Progenitor cell of endocrine pancreas (in vitro differentiated cells): ENCODE data around the gene SAMMSON. TPM values are rescaled to one million over a fixed set of nuclear protein-coding genes. Genes with fewer than 3 reads are reported as not detected.

ENCODE experiments used
- DNase-seq: peaks from one replicate; pipeline ENCODE4 v3.0.0; 2021; ENCODE audit warnings: low spot score; ENCODE audit not compliant: unreplicated experiment
- H3K27ac Mint-ChIP-seq: 2 replicates; pipeline ENCODE4 v1.8.0; 2021; ENCODE audit warnings: mild to moderate bottlenecking, moderate library complexity, mixed read lengths
- H3K27me3 Mint-ChIP-seq: 2 replicates; pipeline ENCODE4 v1.8.0; 2021; ENCODE audit warnings: mixed read lengths
- H3K36me3 Mint-ChIP-seq: 2 replicates; pipeline ENCODE4 v1.8.0; 2022; ENCODE audit warnings: mixed read lengths; ENCODE audit not compliant: insufficient read depth
- H3K4me1 Mint-ChIP-seq: 2 replicates; pipeline ENCODE4 v1.8.0; 2021; ENCODE audit warnings: low read depth, mixed read lengths
- H3K4me3 Mint-ChIP-seq: 2 replicates; pipeline ENCODE4 v1.8.0; 2021; ENCODE audit warnings: low read depth, mild to moderate bottlenecking, moderate library complexity, mixed read lengths
- H3K9me3 Mint-ChIP-seq: 2 replicates; pipeline ENCODE4 v1.8.0; 2021; ENCODE audit warnings: low read depth, mixed read lengths
- CTCF ChIP-seq: fragments of 200-600 bp; sonication (generic); IDR thresholded peaks from one replicate; pipeline ENCODE4 v1.5.0; 2021; ENCODE audit warnings: antibody characterized with exemption, mild to moderate bottlenecking; ENCODE audit not compliant: unreplicated experiment
- total RNA-seq: library from RNA; stranded (reverse); gene quantifications from 2 replicates; pipeline ENCODE4 v1.2.1, GENCODE V29; 2021

The SAMMSON gene
- total RNA-seq, 1 donor from 2014 or later: 0.17 TPM

GRCh38 chr3:70119879-70120278 is 120.3 kb downstream of the SAMMSON start:
- no peak for DNase-seq
- Mint-ChIP-seq H3K36me3 (no peaks in the 10 kb centered on the region), H3K27ac (no peak overlapping the region), H3K4me1 (no peaks in the 10 kb centered on the region), H3K4me3 (no peak overlapping the region), H3K27me3 (peaks cover 3% of the 10 kb centered on the region), H3K9me3 (peaks cover 2% of the 10 kb centered on the region)
- no peak for TF ChIP-seq CTCF
